ENCODE data around the gene ZBED6.
A peak's percentile ranks its signal among the peaks of the same experiment; 100 is the strongest.
"Not testable (repeated sequence)": the region's sequence is repeated elsewhere in the genome, so short reads cannot be mapped to it uniquely, and the experiment has no call there.

The ZBED6 gene, protein sequence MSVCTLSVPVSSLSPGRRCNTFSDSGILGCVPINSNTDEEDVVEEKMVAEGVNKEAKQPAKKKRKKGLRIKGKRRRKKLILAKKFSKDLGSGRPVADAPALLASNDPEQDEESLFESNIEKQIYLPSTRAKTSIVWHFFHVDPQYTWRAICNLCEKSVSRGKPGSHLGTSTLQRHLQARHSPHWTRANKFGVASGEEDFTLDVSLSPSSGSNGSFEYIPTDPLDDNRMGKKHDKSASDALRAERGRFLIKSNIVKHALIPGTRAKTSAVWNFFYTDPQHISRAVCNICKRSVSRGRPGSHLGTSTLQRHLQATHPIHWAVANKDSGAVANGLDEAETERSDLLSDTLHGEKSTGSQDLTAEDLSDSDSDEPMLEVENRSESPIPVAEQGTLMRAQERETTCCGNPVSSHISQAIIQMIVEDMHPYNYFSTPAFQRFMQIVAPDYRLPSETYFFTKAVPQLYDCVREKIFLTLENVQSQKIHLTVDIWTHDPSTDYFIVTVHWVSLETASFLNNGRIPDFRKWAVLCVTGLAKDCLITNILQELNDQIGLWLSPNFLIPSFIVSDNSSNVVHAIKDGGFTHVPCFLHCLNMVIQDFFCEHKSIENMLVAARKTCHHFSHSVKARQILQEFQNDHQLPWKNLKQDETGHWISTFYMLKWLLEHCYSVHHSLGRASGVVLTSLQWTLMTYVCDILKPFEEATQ (N-terminal part only)

DNA sequence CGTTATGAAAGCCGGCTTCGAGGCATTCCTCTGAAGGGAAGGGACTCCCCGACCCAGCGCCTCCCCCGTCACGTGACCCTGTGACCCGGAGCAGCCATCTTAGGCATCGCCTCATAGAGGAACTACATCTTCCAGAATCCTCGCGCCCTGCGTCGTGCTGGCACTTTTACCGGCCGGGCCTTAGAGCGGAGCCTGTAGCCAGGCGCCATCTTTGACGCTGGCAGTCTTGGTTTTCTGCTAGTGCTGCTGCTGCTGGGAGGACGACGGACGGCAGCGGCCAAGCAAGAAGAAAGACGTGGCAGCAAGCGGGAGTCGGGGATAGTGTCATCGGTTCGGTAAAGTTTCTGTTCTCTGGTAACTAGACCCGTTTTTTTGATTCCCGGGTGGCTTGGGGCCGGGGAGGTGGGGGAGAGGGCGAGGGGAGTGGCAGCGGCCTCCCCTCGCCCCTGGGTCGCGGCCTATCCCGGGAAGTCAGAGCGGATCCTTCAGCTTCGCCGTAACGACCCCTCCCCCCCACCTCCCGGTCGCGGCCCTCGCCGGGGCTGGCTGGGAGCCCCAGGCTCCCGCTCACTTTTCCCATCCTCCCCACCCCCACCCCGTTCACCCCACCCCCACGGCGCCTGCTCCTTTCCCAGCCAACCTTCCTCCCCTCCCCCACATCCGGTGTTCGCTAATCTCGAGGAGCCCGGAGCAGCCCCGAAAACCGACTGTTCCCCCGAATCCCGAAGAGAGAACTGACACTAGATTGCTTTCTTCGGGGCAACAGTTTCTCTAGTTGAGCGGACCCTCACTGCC is at the start of gene ZBED6, which contains the start of gene ZC3H11A:
Gene ZBED6 (plus strand): TSS at position 183 of the 795 bp plus-strand sequence. CDS start 1,900 bp downstream, outside the sequence.
Gene ZC3H11A (plus strand): TSS at position 183 of the 795 bp plus-strand sequence. CDS start 21,448 bp downstream, outside the sequence.
- DNase-seq (ENCODE audit: low spot score) = peak; percentile 97

DNA sequence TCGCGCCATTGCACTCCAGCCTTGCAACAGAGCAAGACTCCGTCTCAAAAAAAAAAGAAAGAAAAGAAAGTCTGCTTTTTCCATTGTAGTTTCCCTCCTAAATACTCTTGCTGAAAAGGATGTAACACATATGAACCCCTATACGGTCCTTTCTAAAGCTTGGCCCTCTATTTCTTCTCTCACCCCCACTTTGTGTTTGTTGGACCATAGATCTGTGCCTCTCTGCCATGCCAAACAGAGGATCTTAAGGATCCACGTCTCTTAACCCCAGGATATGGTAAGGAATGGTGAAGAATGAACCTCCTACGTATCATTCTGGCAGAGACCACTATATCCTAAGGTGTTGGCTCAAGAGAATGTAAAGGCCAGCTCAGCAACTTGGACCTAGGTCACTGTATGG is 49.1 kb upstream of the ZBED6 start:
- no peak for DNase-seq (ENCODE audit: low spot score)

DNA sequence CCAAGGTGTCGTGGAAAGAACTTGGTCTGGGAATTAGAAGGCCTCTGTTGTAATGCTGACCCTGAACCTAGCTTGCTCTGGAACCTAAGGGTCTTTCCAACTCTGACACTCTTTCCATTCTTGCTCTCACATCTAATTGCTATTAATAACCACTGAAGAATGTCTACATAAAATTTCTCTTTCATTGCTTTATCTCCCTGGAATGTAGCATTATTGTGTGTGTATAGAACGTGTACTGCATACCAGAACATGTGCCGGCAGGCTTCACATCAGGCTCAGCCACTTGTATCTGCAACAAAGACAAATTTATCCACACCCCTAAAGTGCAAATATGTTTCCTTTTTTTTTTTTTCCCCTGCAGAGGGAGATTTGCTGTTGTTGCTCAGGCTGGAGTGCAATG is 44.4 kb upstream of the ZBED6 start:
- no peak for DNase-seq (ENCODE audit: low spot score)

DNA sequence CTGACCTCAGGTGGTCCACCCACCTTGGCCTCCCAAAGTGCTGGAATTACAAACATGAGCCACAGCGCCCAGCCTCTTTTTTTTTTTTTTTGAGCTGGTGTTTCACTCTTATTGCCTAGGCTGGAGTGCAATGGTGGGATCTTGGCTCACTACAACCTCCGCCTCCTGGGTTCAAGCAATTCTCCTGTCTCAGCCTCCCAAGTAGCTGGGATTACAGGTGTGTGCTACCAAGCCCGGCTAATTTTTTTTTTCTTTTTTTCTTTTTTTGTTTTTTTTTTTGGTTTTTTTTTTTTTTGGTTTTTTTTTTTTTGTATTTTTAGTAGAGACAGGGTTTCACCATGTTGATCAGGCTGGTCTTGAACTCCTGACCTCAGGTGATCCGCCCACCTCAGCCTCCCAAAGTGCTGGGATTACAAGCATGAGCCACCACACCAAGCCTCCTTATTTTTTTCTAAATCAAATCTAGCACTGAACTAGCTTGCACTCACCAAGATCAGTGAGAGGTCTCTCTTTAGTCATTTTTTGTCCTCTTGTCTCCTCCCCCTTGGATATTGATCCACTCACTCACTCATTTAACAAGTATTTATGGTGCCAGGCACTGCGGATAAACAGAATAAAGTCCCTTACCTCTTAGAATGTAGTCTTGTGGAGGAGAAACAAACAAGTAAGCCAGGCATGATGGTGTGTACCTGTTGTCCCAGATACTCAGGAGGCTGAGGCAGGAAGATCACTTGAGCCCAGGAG is 43.6 kb upstream of the ZBED6 start:
- DNase-seq (ENCODE audit: low spot score) = not testable (repeated sequence)

DNA sequence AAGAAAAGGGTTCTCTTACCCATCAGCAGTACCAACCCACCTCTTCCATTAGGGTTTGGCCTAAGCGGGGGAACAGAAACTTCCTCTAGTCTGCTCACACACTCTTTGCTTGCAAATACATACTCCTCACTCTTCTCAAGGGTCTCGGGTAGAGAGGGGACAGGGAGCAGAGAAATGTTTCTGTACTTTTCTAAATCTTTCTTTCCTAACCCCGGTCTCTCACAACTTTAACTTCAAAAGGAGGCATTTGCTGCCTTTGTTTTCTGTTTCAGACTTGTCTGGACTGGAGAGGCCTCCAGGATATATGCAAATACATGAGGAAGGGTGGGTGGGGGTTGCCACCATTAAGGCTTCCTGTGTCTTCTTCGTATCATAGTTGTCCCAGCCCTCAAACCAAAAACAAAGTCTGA is 41.0 kb upstream of the ZBED6 start:
- DNase-seq (ENCODE audit: low spot score) = no peak

DNA sequence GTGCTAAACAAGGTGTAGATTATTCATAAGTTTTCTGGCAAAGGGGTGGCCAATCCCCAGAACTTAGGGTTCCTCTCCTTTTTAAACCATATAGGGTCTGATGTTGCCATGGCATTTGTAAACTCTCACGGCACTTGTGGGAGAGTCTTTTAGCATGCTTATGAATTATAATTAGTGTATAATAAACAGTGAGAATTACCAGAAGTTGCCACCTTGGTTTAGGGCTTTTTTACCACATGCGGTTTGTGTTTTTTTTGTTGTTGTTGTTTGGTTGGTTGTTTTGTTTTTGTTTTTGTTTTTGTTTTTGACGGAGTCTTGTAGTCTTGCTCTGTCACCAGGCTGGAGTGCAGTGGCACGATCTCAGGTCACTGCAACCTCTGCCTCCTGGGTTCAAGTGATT is 39.4 kb upstream of the ZBED6 start:
- no peak for DNase-seq (ENCODE audit: low spot score)

DNA sequence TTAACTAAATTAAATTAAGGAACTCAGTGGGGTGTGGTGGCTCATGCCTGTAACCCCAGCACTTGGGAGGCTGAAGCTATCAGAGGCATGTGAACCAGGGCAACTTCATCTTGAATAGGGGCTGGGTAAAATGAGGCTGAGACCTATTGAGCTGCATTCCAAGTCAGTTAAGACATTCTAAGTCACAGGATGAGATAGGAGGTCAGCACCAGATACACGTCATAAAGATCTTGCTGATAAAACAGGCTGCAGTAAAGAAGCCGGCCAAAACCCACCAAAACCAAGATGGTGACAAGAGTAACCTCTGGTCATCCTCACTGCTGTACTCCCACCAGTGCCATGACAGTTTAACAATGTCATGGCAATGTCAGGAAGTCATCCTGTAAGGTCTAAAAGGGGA is 36.7 kb upstream of the ZBED6 start:
- DNase-seq (ENCODE audit: low spot score) = not testable (repeated sequence)

DNA sequence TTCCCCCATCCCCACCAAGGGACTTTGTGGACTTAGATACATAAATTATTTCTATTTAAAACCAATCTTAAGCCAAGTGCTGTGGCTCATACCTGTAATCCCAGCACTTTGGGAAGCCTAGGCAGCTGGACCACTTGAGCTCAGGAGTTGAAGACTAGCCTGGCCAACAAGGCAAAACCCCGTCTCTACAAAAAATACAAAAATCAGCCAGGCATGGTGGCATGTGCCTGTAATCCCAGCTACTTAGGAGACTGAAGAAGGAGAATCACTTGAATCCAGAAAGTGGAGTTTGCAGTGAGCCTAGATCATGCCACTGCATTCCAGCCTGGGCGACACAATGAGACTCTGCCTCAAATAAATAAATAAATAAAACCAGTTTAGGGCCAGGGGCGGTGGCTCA is 34.9 kb upstream of the ZBED6 start:
- no peak for DNase-seq (ENCODE audit: low spot score)

DNA sequence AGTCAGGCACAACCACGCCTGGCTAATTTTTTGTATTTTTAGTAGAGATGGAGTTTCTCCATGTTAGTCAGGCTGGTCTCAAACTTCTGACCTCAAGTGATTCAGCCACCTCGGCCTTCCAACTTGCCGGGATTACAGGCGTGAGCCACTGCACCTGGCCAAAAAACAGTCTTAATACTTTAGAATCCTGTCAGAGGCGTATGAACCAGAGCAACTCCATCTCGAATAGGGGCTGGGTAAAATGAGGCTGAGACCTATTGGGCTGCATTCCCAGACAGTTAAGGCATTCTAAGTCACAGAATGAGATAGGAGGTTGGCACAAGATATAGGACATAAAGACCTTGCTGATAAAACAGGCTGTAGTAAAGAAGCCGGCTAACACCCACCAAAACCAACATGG is 33.5 kb upstream of the ZBED6 start:
- DNase-seq (ENCODE audit: low spot score) = not testable (repeated sequence)

DNA sequence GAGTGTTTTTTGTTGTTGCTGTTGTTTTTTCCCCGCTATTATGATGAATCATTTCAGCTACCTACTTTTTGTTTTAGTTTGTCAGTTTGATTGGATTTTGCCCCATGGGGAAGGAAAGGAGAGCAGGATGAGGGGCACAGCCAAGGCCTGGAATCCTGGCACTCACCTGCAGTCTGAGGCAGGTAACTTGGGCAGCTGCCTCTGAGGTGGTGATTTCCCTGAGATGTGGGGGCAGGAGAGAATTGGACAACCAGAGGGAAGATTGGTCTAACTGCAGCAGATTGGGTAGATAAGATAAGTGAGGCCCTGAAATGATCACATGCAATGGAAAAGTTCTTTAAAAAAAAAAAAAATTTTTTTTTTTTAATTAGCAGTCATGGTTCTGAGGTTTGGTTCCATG is 31.9 kb upstream of the ZBED6 start:
- no peak for DNase-seq (ENCODE audit: low spot score)

DNA sequence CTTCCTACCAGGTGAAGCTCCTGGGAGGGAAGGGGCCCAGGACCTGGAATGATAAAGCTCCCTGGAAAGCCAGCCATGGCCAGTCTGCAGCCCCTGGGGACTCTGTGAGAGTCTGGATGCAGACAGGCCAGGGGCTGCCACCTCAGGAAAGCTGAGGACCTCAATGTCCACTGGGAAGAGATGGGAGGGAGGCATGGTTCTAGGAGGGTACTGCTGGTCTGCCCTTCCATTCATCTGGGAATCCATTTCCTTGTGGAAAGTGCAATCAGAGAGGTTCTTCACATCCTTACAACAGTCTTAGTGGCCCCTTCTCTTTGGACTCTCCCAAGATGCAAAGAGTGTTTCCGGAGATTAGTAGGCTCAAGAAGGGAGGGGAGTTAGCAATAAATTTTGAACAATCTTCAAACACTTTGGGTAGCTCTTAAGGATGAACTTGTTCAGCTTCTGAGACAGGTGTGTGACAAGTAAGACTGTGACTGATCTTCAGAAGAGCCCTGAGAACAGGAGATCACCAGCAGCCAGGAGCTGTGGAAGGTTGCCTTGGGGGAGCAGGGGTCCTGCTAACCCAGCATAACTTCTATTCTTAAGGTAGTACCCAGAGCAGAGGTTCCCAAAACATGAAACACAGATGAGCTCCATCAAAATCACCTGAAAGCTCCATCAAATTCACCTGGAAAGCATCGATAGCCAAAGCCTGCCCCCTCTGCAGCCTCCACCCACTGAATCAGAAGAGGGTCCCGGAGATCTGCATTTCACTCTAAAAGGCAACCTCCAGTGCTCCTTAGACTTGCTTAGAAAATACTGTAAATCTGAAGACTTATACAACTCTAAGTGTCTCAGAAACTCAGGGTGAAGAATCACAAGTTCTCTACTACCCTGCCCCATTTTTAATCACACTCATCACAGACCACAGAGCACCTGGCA is 31.1 kb upstream of the ZBED6 start:
- DNase-seq (ENCODE audit: low spot score) = no peak

DNA sequence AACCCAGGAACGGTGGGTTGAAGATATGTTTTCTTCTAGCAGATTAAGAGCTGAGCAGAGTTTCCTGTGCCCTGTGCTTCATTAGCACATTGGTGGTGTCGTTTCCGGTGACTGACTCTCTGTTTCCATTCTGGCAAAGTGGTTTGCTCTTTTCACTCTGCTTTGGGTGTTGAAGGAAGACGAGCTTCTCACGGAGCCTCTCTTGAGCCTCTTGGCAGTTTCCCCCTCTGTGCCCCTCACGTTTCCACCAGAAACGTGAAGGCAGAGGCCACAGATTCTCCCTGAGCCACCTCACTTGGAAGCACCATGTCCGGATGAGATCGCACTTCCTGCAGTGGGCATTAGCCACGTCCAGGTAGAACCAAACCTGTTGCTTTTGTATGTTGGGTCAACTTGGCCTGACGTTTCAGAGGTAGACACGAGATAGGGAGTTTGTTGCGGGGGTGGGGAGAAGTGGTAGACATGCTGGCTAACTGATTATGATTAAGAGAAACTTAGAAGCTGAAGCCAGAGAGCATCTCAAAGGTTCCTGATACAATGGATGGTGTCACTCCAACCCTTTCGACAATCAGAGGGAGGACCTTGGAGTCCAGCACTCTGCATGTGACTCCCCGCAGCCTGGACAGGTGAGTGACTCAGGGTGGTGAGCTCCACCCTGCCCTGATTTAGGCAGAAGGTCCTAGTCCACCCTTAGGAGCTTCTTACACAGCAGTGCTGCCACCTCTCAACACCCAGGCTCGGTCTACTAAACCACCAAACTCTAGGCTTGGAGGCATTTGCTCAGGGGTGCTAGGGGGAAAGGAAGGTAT is 30.2 kb upstream of the ZBED6 start, which contains the start of gene LAX1:
Gene LAX1 (plus strand): TSS at position 155 of the 809 bp plus-strand sequence. CDS start 383 bp downstream, at position 538.
- DNase-seq (ENCODE audit: low spot score) = no peak

DNA sequence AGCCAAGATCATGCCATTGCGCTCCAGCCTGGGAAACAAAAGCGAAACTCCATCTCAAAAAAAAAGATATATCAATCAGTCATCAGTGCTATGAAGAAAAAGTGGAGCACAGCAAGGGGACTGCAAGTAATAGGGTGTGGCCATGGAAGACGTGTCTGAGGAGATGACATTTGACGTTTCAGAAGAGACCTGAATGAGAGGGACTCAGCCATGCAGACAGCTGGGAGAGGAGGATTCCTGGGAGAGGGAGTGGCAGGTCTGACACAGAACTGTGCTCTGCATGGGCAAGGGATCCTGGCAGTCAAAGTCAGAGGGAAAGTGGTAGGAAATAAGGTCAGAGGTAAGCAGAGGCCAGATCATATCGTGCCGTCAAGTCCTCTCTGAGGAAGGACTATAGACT is 27.2 kb upstream of the ZBED6 start:
- no peak for DNase-seq (ENCODE audit: low spot score)

DNA sequence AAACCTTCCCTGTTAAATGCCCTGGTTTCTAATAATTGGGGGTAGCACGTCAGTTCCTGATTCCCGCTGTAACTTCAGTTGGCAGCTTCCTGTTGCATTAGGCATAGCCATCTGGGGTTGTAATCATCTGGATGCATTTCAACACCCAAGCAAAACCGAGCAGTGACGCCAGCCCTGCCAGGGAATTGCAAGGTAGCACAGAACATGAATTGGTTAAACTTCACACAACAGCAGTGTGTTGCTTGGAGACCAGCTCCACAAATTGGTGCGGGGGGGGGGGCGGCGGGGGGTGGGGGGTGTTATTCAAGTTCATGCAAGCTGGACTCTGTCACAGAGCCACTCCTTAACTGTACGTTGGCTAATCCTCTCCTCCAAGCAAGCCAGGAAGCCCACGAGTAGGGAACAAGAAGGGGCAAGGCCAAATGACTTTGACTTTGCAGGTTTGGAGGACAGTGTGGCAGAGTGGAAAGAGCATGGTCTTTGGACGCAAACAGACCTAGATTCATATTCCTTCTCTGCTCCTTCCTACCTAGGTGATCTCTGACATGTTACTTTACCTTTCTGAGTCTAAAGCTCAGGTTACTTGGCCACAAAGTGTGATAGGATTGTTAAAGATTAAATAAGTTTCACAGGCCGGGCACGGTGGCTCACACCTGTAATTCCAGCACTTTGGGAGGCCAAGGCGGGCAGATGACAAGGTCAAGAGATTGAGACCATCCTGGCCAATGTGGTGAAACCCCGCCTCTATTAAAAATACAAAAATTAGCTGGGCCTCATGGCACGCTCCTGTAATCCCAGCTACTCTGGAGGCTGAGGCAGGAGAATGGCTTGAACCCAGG is 25.7 kb upstream of the ZBED6 start:
- DNase-seq (ENCODE audit: low spot score) = no peak

DNA sequence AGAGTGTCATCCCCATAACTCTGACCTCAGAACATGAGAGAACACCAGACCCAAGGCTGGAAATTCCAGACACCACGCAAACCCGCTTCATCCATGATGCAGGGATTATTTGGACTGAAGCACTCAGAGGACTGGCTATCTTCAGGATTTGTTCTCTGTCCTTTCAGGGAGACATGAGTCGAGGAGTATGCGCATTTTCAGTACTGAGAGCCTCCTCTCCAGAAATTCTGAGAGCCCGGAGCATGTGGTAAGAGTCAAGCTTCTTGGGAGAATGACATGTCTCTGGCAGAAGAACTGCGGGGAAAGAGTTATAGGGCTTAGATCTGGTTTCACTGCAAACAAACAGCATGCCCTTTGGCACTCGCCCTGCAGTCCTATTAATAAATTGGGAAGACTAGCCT is 23.5 kb upstream of the ZBED6 start:
- no peak for DNase-seq (ENCODE audit: low spot score)

DNA sequence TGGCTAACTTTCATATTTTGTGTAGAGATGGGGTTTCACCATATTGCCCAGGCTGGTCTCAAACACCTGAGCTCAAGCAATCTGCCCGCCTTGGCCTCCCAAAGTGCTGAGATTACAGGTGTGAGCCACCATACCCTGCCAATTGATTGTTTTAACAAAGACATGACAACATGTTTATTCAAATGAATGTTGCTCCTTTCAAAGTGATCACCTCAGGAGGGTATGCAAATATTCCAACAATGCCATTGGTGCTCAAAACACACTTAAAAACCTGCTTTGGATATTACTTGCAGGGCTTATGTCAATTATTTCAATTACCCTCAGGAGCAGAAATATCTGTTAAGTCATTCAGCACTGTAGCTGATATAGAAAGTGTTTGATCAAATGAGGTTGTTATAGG is 22.6 kb upstream of the ZBED6 start:
- DNase-seq (ENCODE audit: low spot score) = no peak

DNA sequence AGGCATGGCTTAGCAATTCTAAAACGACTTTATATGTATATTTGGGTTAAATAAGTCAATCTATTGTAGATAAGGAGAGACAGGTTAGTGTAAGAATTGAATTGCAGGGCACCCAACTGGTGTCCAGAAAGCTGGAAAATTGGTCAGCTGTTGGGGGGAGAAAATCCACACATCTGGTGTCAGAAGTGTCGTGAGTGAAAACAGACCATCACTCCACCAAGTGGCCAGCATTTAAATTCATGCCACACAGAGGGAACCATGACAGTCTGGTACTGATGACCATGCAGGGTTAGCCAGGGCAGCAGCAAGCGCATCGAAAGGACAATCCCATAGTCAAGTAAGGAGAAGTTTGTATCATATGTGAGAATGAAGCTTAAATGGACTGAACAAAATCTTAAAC is 18.8 kb upstream of the ZBED6 start:
- no peak for DNase-seq (ENCODE audit: low spot score)

DNA sequence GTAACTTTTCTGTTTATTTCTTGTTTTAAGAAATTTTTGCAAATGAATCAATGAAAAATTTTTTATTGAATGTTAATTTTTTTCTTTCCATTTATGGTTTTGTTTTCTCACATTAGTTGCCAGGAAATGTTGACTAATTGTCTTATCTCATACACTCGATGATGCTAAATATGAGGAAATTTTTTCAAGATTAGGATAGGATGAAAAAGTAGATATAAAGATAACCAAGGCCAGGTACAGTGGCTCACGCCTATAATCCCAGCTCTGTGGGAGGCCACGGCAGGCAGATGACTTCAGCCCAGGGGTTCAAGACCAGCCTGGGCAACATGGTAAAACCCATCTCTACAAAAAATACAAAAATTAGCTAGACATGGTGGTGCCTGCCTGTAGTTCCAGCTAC is 17.8 kb upstream of the ZBED6 start:
- DNase-seq (ENCODE audit: low spot score) = no peak

DNA sequence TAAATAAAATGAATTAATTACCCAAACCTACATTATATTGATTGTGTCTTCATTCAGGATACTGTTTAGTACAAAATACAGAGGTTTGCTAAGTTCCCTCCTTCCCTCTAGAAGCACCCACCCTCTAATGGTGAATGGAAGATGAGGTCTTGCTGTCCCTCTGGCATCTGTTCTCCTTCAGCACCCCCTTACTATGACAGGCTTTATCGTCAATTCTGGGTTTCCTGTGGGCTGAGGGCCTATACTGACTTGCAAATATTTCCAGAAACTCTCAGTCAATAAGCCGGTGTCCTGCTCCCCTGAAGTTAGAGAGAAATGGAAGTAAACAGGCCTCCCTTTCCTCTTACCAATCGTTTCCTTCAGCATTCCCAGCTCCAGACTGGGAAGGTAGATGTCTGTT is 17.3 kb upstream of the ZBED6 start:
- no peak for DNase-seq (ENCODE audit: low spot score)
